K562 (cell line): Measurements from ENCODE around the gene MCAM. TPM values are rescaled to one million over a fixed set of nuclear protein-coding genes. Genes with fewer than 3 reads are reported as not detected.

ENCODE experiments used
- CBFB ChIP-seq: sonication (generic); formaldehyde crosslinking; IDR thresholded peaks from 2 replicates; pipeline ENCODE4 v1.4.0; 2020; ENCODE audit warnings: mild to moderate bottlenecking, missing genetic modification reagents
- CEBPB ChIP-seq: fragments of 450-650 bp; IDR thresholded peaks from 2 replicates; pipeline ENCODE4 v1.6.1; 2016; ENCODE audit warnings: missing genetic modification characterization, missing compliant biosample characterization
- ETV1 ChIP-seq: fragments of 450-650 bp; conservative IDR thresholded peaks from 2 replicates; pipeline ENCODE4 v1.6.1; 2016; ENCODE audit warnings: missing genetic modification characterization, control low read depth, low read depth, missing compliant biosample characterization
- FOXJ3 ChIP-seq: sonication (generic); formaldehyde crosslinking; IDR thresholded peaks from 2 replicates; pipeline ENCODE4 v1.4.0; 2020; ENCODE audit warnings: mild to moderate bottlenecking, missing genetic modification reagents
- FOXK1 ChIP-seq: sonication (generic); formaldehyde crosslinking; IDR thresholded peaks from 2 replicates; pipeline ENCODE4 v1.8.0; 2022; ENCODE audit warnings: missing genetic modification reagents, mild to moderate bottlenecking, borderline replicate concordance
- FOXO4 ChIP-seq: fragments of 450-650 bp; formaldehyde crosslinking; IDR thresholded peaks from 2 replicates; pipeline ENCODE4 v1.4.0; 2020; ENCODE audit warnings: mild to moderate bottlenecking, moderate library complexity
- FOXP4 ChIP-seq: sonication (generic); formaldehyde crosslinking; IDR thresholded peaks from 2 replicates; pipeline ENCODE4 v1.8.0; 2022; ENCODE audit warnings: mild to moderate bottlenecking, missing genetic modification reagents, borderline replicate concordance
- HNRNPL ChIP-seq: fragments of 200-400 bp; formaldehyde crosslinking; IDR thresholded peaks from 2 replicates; pipeline ENCODE4 v1.6.1; 2017; ENCODE audit warnings: low read depth, mild to moderate bottlenecking, low read length
- MNT ChIP-seq, 2 experiments: fragments of 450-650 bp; conservative IDR thresholded peaks; 2 replicates each; pipeline ENCODE4 v1.6.1; 2017; ENCODE audit warnings: mild to moderate bottlenecking in 2 of 2, moderate library complexity in 2 of 2
- NCOA1 ChIP-seq: fragments of 450-650 bp; IDR thresholded peaks from 2 replicates; pipeline ENCODE4 v1.6.1; 2016; ENCODE audit warnings: low read depth
- NFATC3 ChIP-seq: fragments of 450-650 bp; IDR thresholded peaks from 2 replicates; pipeline ENCODE4 v1.6.1; 2017; ENCODE audit warnings: mild to moderate bottlenecking
- PHF20 ChIP-seq: fragments of 450-650 bp; IDR thresholded peaks from 2 replicates; pipeline ENCODE4 v1.6.1; 2018; ENCODE audit not compliant: partially characterized antibody
- POLR2A ChIP-seq: fragments of 450-650 bp; conservative IDR thresholded peaks from 2 replicates; pipeline ENCODE4 v1.6.1; 2016
- POLR2G ChIP-seq: fragments of 200-400 bp; formaldehyde crosslinking; IDR thresholded peaks from 2 replicates; pipeline ENCODE4 v1.6.1; 2017; ENCODE audit warnings: low read depth, mild to moderate bottlenecking, antibody characterized with exemption, low read length, moderate library complexity
- RCOR1 ChIP-seq, 2 experiments: IDR thresholded peaks; 2 replicates each; pipeline ENCODE4 v1.6.1; 2012; ENCODE audit warnings: low read depth in 2 of 2, low read length in 2 of 2, borderline replicate concordance in 1 of 2, improper control_type of control experiment in 1 of 2
- ZNF146 ChIP-seq: IDR thresholded peaks from one replicate; pipeline ENCODE4 v1.6.1; 2018; ENCODE audit warnings: missing compliant biosample characterization; ENCODE audit not compliant: unreplicated experiment
- polyA plus RNA-seq, 8 experiments: library from polyadenylated mRNA; depleted of rRNA in 4 of 8; stranded (reverse) in 5 of 8; unstranded in 3 of 8; fragments of >200 nt; fragmentation: Nextera tagmentation in 2 of 8; fragmentation: Illumina TruSeq in 1 of 8; extraction: Ambion mirVana in 2 of 8; extraction: Trizol in 1 of 8; gene quantifications; 2 replicates each; pipeline versions ENCODE4 v1.2.1 to v1.2.3, GENCODE V29; 2011 to 2014; ENCODE audit warnings: inconsistent platforms in 1 of 8, missing spikeins in 1 of 8
- total RNA-seq, 7 experiments: library from RNA; depleted of rRNA in 6 of 7; stranded (reverse); fragments of >200 nt in 6 of 7; fragmentation: Illumina TruSeq in 2 of 7; extraction: Trizol in 2 of 7; gene quantifications; 2 replicates each; pipeline versions ENCODE4 v1.2.1 to v1.2.3, GENCODE V29; 2011 to 2021; ENCODE audit warnings: low replicate concordance in 1 of 7
- TF ChIP-seq, protein P1 (sequence below), 2 experiments: fragments of 450-650 bp; IDR thresholded peaks; 2 replicates each; pipeline ENCODE4 v1.6.1; 2016
- TF ChIP-seq, protein P2 (sequence below): fragments of 250-450 bp; sonication (Bioruptor Pico); IDR thresholded peaks from 2 replicates; pipeline ENCODE4 v1.6.1; 2021; ENCODE audit warnings: mild to moderate bottlenecking
- TF ChIP-seq, protein P3 (sequence below): fragments of 250-450 bp; sonication (Bioruptor Pico); IDR thresholded peaks from 2 replicates; pipeline ENCODE4 v1.4.0; 2020

The MCAM gene
- total and polyA plus RNA-seq, 9 of the 15 experiments (the other 6 are each of a cell fraction or from before 2014, with no cell fraction given): 14.7 to 118 (median 53.6) TPM

GRCh38 chr11:119318240-119319135 lies 1.6 kb upstream of the MCAM start (continued):
- TF ChIP-seq FOXK1 (CRISPR knock-in tag) (0 out of 2 replicates have a peak, but pooled peaks have one; percentile 63), ZNF146 (CRISPR knock-in tag) (no peak), FOXP4 (CRISPR knock-in tag) (peak; percentile 90), HNRNPL (no peak), POLR2G (peak; percentile 63), POLR2A (peak; percentile 87), NCOA1 (peak; percentile 70), CEBPB (tag) (peak; percentile 53; the same call in 1 of the 2 replicates), CBFB (CRISPR knock-in tag) (0 out of 2 replicates have a peak, but pooled peaks have one; percentile 20), ETV1 (tag) (peak; percentile 78), FOXJ3 (CRISPR knock-in tag) (no peak), RCOR1 (IDR thresholded peaks at IDR 0.05; ENCODE audit: borderline replicate concordance in 1 of 2, low read depth in 2 of 2, low read length in 2 of 2) (peak in 1 of 2 experiments; percentile 31; a peak in 2 of 4 replicates), FOXO4 (CRISPR knock-in tag) (no peak), MNT (conservative IDR thresholded peaks at IDR 0.05) (0 out of 4 replicates have a peak, but pooled peaks of 1 of the 2 experiments have one; percentile 18), PHF20 (peak; percentile 46), NFATC3 (no peak)
- TF ChIP-seq, protein P1, sequence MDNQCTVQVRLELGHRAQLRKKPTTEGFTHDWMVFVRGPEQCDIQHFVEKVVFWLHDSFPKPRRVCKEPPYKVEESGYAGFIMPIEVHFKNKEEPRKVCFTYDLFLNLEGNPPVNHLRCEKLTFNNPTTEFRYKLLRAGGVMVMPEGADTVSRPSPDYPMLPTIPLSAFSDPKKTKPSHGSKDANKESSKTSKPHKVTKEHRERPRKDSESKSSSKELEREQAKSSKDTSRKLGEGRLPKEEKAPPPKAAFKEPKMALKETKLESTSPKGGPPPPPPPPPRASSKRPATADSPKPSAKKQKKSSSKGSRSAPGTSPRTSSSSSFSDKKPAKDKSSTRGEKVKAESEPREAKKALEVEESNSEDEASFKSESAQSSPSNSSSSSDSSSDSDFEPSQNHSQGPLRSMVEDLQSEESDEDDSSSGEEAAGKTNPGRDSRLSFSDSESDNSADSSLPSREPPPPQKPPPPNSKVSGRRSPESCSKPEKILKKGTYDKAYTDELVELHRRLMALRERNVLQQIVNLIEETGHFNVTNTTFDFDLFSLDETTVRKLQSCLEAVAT (IDR thresholded peaks at IDR 0.05): no peak
- TF ChIP-seq, protein P2, sequence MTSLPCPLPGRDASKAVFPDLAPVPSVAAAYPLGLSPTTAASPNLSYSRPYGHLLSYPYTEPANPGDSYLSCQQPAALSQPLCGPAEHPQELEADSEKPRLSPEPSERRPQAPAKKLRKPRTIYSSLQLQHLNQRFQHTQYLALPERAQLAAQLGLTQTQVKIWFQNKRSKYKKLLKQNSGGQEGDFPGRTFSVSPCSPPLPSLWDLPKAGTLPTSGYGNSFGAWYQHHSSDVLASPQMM (CRISPR knock-in tag): no peak
- TF ChIP-seq, protein P3, sequence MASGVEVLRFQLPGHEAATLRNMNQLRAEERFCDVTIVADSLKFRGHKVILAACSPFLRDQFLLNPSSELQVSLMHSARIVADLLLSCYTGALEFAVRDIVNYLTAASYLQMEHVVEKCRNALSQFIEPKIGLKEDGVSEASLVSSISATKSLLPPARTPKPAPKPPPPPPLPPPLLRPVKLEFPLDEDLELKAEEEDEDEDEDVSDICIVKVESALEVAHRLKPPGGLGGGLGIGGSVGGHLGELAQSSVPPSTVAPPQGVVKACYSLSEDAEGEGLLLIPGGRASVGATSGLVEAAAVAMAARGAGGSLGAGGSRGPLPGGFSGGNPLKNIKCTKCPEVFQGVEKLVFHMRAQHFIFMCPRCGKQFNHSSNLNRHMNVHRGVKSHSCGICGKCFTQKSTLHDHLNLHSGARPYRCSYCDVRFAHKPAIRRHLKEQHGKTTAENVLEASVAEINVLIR (CRISPR knock-in tag): peak; percentile 48; the same call in 1 of the 2 replicates
